Endometrial microvascular endothelial cells (primary cell): ENCODE measurements around the gene LRRK1. TPM values are rescaled to one million over a fixed set of nuclear protein-coding genes. Genes with fewer than 3 reads are reported as not detected.
"Not testable (repeated sequence)": the region's sequence is repeated elsewhere in the genome, so short reads cannot be mapped to it uniquely, and the experiment has no call there.

Experiments
- in situ Hi-C: cut with HindIII; loops from 2 replicates; pipeline ENCODE4 v1.10.0; 2017; ENCODE audit warnings: low sequenced_read_pairs, low pct_unique_long_range_greater_than_20kb; ENCODE audit errors: inconsistent ontology term
- total RNA-seq: library from RNA; depleted of rRNA; stranded (reverse); fragments of >200 nt; gene quantifications from one replicate; pipeline ENCODE4 v1.2.3, GENCODE V29; 2015; ENCODE audit errors: inconsistent ontology term

Gene LRRK1
- total RNA-seq, 1 donor from 2014 or later = 8.4 TPM

DNA sequence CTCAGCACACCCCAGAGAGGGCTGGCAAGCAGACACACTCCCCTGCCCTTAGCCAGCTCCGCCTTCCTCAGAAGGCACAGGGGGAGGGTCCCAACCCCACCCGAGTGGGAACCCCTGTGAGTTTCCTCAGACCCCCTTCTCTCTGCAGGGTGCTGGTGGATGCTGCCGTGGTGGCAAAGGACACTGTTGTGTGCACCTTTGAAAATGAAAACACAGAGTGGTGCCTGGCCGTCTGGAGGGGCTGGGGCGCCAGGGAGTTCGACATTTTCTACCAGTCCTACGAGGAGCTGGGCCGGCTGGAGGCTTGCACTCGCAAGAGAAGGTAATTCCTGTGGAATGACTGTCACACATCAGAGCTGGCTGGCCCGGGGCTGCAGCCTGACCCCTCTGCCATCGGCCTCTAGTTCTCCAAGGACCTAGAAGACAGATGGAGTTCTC is 149.4 kb downstream of the LRRK1 start:
- in situ Hi-C loops = no loop called here

DNA sequence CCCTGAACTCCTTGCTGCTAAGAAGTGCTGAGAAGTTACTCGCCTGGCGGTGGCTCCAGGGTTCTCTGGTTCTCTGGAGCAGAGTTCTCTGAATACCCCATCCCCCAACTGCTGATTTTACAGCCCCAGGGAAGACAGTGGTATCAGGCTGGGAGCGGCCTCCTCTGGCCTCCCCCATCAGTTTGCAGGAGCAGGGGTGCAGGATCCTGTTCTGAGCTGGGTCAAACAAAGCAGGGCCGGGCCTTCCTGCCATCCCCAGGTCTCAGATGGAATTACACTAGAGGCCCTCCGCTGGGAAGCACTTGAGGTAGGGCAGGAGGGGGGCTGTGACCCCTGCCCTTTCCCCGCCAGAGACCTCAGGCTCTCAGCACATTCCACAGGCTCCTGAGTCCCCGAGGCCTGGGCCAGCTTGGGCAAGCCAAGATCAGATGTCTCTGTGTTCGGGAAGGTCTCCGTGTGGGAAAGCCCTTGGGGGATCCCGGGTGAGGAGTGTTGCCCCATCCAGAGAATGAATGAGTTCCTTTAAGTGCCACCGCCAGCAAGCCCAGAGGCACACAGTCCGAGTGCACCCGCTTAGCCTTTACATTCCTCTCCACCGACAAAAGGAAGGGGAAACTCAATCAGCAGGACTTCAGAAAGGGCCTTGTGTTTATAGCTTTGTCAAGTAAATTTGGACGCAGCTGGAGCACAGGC is 149.9 kb downstream of the LRRK1 start:
- in situ Hi-C loops = no loop called here

DNA sequence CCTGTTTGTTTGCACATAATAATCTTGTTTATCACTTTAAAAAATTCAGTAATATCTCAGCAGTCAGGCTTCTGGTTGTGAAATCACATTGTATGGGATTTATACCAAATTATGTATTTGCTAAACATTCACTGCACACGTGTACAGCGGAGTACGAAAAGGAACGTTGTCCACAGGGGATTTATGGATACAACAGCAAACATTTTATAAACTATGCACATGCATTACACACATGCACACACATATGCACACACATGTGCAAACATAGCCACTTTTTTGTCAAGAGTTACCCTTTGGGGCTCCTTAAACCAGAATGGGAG is 150.5 kb downstream of the LRRK1 start:
- in situ Hi-C loops = no loop called here

DNA sequence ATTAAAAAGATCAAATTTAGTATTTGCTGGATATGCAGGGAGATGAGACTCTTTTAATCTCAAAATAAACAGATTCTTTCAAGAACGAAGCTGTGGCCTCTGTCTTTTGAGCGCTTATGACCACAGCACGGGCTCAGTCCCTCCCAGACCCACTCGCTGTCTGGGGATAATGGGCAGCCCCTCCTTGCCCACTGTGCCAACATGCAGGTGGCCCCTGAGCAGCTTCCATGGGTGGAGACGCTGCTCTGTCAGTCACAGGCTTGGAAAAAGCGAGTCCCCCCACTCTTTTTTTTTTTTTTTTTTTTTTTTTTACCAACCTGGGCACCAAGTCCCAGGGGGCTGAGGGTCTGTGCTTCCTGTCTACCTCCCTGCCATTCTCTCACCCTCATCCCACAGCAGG is 150.9 kb downstream of the LRRK1 start:
- in situ Hi-C loops = no loop called here

DNA sequence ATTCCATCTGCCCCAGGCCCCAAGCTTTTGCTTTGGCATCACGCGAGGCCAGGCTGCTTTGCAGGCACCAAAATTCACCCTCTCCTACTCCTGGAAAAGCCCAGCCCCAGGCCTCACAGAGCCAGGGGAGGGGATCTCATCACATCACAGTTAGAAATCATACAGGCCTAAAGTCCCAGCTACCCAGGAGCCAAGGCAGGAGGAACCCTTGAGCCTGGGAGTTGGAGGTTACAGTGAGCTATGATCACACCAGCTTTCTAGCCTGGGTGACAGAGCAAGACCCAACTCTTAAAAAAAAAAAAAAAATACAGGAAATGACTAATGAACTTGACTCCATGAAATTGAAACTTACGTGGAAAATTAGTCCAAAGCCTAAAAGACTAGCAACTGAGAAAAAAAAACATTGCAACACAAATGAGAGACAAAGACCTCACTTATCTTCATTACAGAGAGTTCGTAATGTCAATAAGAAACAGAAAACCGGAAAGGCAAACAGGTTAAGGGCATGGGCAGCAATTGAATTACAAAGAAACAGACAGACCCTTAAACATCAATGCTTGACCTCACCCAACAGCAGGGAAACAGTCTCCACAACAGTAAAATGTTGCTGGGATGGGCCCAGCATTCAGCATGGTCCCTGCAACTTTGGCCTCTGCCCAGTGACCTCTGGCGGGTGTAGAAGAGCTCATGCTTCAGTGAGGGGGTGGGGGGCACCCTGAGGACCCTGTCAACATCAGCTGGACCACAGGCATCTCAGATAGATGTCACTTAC is 151.5 kb downstream of the LRRK1 start:
- in situ Hi-C loops = no loop called here

DNA sequence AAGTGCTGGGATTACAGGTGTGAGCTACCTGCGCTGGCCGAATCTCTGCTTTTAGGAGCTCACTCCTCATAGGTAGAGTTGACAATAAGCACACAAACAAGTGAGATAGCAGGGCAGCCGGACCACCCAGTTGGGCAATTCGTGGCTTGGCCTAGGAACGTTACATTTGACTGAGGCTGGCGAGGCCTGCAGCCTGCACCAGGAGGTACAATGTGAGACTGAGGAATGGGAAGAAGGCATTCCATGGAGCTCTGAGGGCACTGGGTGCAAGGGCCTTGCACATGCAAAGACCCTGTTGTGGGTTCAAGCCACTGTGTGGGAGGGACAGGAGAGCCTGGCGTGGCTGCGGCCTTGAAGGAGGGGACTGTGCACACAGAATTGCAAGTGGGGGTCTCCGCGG is 152.5 kb downstream of the LRRK1 start:
- in situ Hi-C loops = no loop called here

DNA sequence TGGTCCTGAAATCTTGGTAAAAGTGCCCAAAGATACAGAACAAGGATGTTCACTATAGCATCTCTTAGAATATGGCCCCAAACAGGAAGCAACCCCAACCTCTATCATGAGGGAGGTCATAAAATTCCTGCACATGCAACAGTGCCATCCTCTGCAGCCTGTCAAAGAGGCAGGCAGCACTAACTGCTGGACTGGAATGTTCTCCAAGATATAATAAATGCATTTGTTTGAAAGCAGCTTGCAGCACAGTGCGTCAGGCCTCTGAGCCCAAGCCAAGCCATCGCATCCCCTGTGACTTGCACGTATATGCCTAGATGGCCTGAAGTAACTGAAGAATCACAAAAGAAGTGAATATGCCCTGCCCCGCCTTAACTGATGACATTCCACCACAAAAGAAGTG is 153.1 kb downstream of the LRRK1 start:
- in situ Hi-C loops = not testable (repeated sequence)

DNA sequence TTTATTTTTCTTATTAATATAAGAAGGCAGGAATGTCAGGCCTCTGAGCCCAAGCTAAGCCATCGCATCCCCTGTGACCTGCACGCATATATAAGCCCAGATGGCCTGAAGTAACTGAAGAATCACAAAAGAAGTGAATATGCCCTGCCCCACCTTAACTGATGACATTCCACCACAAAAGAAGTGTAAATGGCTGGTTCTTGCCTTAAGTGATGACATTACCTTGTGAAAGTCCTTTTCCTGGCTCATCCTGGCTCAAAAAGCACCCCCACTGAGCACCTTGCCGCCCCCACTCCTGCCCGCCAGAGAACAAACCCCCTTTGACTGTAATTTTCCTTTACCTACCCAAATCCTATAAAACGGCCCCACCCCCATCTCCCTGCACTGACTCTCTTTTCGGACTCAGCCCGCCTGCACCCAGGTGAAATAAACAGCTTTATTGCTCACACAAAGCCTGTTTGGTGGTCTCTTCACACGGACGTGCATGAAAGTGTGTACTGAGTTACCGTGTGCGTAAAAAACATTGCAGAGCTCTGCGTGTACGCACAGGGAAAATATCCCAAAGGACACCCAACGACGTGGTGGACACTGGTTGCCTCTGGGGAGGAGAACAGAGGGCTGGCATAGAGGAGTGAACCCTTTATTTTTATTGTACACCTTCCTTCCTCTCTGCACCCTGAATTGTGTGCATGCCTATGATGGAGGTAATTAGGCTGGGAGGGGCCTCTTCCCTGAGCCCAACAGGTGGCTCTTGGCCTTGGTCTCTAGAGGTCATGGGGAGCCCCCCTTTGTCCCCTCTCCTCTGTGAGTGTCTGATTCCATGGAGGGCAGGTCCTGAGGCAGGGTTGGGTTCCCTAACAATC is 158.9 kb downstream of the LRRK1 start:
- in situ Hi-C loops = not testable (repeated sequence)

DNA sequence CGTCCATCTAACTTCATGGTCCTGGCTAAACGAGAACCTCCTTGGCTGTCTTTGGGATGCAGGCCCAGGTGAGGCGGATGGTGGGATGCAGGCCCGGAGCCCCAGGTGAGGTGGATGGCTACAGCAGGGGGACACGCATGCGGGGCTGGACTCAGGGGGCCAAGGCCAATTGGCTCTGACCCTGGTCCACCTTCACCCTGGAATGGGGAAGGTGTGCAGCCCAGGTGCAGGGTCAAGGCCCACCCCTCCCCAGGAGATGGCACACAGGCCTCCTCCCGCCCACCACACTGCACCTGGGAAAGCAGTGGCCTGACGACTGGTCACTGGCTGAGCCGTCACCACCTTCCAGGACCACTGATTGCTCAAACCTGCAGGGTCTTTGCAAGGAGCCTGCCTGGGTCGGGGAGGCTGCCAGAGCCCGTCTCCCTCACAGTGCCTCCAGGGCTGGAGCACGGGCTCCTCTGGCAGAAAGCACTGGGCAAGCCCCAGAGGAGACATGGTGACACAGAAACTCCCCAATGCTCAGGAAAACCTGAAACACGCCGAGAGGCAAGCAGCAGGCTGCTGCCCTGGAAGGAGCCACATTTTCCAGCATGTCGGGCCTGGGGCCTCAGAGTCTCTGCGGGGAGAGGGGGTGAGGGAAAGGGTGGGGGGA is 159.6 kb downstream of the LRRK1 start:
- in situ Hi-C loops = no loop called here

DNA sequence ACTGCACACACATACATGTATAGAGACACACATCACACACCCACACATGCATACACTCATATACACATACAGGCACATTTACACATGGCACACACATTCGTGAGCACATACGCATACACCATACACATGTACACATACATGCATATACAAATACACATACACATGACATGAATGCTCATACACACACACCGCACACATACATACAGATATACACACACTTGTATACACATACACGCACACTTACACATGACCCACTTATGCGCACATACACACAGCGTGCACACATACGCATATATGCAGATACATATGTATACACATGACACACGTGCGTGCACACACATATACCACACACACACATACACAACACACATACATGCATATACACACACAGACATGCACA is 162.7 kb downstream of the LRRK1 start:
- in situ Hi-C loops = no loop called here

DNA sequence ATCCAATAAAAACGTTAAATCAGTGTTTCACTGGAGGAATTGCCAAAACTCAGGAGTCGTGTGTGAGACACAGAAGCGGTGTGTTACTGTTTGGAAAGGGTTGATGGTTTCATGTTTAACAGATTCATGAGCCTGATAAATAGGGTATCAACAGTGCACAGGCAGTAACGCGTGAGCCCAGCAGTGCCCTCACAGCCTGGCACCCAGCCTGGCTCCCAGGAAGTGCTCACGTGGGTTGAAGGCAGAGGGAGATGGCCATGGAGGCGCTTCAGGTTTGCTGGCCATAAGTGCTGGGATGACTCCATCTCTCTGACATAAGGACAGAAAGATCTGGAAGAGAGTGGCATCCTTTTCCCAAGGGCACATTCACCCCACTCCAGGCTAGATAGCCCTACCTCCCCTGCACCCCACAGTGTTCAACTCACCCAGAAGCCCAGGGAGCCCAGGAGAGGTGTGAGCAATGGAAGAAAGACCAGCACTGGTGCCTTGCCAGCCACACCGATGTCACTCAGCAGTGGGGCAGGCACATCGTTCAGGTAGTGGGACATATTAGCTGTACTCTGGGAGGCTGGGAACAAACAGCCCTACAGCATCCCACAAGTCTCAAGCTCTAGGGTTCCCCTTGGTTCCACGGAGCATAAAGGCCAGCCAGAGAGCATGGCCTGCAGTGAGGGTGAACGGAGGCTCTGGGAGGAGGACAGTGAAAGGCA is 164.3 kb downstream of the LRRK1 start:
- in situ Hi-C loops = no loop called here

DNA sequence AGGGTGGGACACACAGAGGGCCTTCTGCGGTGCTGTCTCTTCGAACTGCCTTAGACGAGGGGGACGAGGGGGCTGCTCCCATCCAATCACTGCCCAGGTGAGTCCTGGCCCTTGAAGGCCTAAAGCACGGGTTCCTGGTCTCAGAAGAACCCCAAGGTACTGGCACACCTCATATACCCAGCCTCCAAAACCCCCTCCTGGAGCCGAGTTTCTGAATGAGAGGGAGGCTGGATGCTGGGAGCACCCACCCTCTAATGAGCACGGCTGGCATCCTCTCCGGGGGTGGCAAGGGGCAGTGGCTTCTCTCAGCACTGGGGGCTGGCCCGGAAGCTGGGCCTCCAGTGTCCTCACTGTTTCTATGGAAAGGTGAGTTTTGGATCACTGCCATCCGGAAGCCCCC is 165.6 kb downstream of the LRRK1 start:
- in situ Hi-C loops = no loop called here

DNA sequence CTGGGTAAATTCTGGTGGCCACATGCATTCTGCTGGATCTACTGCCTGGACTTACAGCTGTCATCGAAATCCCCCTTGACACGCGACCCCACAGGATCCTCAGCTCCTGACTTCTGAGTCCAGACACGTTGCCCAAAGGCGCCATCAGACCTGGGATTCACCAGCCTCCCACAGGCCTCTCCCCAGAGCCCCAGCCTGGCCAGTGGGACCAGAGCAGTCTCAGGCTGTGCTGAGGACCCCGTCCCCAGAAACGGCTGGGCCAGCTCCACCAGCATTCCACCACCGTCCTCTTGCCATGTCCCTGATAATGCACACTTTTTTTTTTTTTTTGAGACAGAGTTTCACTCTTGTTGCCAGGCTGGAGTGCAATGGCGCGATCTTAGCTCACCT is 166.1 kb downstream of the LRRK1 start:
- in situ Hi-C loops = no loop called here

DNA sequence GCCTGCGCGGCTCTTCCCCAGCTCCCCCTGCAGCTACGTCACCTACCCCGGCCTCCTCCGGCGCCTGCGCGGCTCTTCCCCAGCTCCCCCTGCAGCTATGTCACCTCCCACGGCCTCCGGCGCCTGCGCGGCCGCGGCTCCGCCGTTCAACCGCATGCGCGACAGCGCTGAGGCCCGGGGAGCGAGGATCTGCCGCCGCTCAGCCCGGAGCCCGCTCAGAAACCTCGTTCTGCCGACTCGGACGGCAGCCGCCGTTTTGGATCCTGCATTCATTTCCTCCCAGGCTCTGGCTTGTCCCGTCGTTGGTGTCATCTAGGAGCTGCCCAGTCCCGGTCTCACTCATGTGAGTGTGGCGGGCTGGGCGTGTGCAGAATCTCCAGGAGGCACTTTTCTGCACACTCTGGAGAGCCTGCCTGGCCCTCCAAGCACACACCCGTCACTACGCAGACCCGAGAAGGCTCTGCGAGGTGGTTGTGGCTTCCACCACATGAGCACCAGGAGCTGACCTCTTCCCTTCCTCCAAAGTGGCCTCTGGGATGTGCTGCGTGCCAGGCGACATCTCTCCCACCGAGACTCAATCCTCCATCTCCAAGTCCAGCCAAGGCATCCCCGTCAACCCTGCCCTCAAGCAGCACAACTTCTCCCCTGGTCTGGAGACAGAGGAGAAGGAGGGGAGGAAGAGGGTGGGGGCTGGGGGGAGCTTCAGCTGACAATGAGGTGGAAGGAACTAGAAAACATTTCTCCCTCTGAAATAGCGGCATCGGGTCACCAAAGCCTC is 167.4 kb downstream of the LRRK1 start:
- in situ Hi-C loops = no loop called here

DNA sequence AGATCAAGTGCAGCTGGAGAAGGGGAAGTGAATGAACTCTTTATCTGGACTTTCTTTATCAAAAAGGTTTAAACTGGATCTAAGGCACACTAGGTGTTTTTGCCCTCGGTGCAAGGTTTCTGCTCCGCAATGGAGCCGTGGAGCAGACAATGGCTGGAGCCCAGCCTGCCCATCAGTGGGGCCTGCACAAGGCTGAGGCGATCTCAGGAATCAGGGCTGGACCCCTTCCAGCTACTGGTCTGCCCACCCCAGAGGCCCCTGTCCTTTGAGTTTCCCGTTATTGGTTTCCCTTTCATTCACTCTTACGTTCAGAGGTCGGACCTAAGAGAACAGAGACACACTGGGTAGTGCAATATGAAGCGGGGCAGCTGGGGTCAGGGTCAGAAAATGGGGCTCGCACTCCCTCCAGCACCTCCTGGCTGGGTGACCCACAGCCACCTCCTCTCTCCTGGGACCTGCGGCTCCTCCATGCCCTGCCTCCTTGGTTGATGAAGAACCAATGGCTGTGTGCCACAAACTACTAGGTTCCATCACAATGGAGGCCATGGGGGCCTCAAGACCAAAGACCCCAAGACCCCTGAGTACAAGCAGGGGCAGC is 168.1 kb downstream of the LRRK1 start:
- in situ Hi-C loops = no loop called here

DNA sequence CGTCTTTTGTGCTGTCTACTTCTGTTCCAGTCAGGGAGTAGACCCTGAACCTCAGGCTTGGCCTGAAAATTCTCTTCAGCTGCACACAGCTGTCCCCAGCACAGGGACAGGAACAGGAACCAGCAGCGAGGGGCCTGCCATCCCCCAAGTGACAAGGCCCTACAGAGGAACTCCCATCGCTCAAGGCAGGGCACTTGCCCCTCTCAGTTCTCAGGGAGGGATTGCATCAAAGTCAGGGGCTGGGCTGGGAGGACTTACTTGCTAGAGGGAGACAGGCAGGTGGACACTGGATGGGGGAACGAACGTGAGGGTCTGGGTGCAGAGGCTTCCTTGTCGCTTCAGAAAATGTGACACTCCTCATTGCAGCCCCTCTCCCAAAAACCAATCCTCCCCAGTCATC is 169.1 kb downstream of the LRRK1 start:
- in situ Hi-C loops = no loop called here

DNA sequence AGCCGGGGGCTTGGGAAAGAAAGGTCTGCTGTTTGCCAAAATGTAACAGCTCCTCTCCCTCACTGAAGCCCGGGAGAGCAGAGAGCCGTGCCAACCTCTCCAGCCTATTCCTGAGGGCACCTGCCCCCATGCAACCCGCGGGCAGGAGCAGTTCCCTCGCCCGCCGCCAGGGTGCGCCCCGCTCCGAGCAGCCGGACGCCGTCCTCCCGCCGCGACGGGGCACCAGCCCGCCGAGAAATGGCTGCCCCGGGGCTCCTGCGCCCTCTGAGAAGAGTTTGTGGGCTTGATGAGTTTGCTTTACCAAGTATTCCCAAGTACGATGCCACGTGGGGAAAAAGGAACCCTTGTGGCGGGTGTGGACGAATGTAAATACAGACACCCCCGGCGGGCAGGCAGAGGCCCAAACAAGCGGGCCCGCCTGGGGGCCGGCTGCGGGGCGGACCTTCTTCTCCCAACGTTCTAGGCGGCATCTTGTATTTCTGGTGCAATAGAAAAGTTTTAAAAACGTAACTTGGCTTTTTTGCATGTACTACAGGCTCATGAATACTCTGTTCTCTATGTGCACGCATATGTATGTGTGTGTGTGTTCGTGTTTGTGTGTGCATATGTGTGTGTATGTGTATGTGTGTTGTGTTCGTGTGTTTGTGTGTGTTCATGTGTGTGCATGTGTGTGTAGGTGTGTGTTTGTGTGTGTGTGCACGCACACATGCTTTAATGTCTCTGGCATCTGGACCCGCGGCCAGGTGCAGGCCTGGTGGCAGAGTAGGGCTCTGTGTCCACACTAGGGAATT is 169.8 kb downstream of the LRRK1 start:
- in situ Hi-C loops = no loop called here
